ENCODE results near the gene CDH5. TPM values are rescaled to one million over a fixed set of nuclear protein-coding genes. Genes with fewer than 3 reads are reported as not detected.

The CDH5 gene
- total and polyA plus RNA-seq, 2 of the 13 experiments (the other 11 are each of a cell fraction or from before 2014, with no cell fraction given) = 0.71 to 1.1 TPM

GRCh38 chr16:66326991-66327513 lies 39.4 kb upstream of the CDH5 start (continued):
- TF ChIP-seq KIAA2018 (CRISPR knock-in tag; IDR thresholded peaks at IDR 0.05; ENCODE audit: borderline replicate concordance) (no peak), CENPBD1 (CRISPR knock-in tag; IDR thresholded peaks at IDR 0.05; ENCODE audit: borderline replicate concordance, low read depth) (no peak), ZNF205 (CRISPR knock-in tag; IDR thresholded peaks at IDR 0.05) (peak; percentile 59; the same call in 1 of the 2 replicates), SALL2 (CRISPR knock-in tag; IDR thresholded peaks at IDR 0.05) (0 out of 2 replicates have a peak, but pooled peaks have one; percentile 50), IKZF1 (IDR thresholded peaks at IDR 0.05) (no peak), RNF2 (conservative IDR thresholded peaks at IDR 0.05; ENCODE audit: low read depth) (peak; percentile 55; the same call in 1 of the 2 replicates), HMGXB4 (CRISPR knock-in tag; IDR thresholded peaks at IDR 0.05; ENCODE audit: borderline replicate concordance in 1 of 2, low read depth in 1 of 2) (no peak), BHLHE40 (IDR thresholded peaks at IDR 0.05; ENCODE audit: low read length) (peak; percentile 16; the same call in 1 of the 2 replicates), SRSF4 (IDR thresholded peaks at IDR 0.05; ENCODE audit: low read depth, low read length, poor library complexity, severe bottlenecking) (no peak), HES4 (CRISPR knock-in tag; IDR thresholded peaks at IDR 0.05; ENCODE audit: borderline replicate concordance) (peak; percentile 71), PITX1 (CRISPR knock-in tag; IDR thresholded peaks at IDR 0.05) (peak; percentile 75; the same call in 1 of the 2 replicates), ZNF460 (CRISPR knock-in tag; IDR thresholded peaks at IDR 0.05; ENCODE audit: borderline replicate concordance) (no peak), GPN1 (CRISPR knock-in tag; IDR thresholded peaks at IDR 0.05; ENCODE audit: borderline replicate concordance) (no peak), RXRB (CRISPR knock-in tag; IDR thresholded peaks at IDR 0.05; ENCODE audit: borderline replicate concordance) (peak; percentile 79), TP53 (CRISPR knock-in tag; conservative IDR thresholded peaks at IDR 0.05) (no peak), ZNF451 (CRISPR knock-in tag; IDR thresholded peaks at IDR 0.05) (no peak)

All from HepG2 (cell line).